ENCODE results near the gene GPC5. TPM values are rescaled to one million over a fixed set of nuclear protein-coding genes. Genes with fewer than 3 reads are reported as not detected.
"Not testable (repeated sequence)": the region's sequence is repeated elsewhere in the genome, so short reads cannot be mapped to it uniquely, and the experiment has no call there.

The GPC5 gene
- 0.14 and 0.17 TPM in 2 replicates for total RNA-seq

DNA sequence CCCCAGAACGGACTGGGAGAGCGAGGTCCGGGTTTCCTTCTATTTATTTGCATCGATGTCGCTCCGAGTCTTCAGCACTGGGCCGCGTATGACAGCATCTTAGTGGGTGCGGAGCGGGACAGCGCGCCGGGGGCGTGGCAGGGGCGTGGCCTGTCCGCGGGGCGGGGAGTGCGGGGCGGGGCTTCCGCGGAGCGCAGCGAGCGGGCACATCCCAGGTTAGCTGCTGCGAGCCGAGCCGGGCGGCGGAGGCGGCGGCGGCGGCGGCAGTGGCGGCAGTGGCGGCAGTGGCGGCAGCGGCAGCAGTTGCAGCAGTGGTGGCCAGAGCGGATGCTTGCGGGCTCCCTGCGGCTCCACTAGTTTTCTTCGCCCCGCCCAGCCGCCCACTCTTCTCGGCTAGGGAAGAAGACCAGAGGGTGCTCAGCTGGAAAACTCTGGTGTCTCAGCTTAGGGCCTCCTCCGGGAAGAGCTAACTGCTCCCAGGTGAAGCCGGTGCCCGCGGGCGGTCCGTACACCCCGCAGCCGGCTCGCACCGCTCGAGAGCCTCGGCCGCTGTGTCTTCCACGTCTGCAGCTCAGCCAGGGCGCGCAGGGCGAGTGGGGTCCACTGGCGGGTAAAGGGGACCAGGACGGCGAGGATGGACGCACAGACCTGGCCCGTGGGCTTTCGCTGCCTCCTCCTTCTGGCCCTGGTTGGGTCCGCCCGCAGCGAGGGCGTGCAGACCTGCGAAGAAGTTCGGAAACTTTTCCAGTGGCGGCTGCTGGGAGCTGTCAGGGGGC is at the start of gene GPC5:
GPC5 (plus strand) TSS at position 209 of the 776 bp plus-strand sequence.
- TF ChIP-seq, protein P1, sequence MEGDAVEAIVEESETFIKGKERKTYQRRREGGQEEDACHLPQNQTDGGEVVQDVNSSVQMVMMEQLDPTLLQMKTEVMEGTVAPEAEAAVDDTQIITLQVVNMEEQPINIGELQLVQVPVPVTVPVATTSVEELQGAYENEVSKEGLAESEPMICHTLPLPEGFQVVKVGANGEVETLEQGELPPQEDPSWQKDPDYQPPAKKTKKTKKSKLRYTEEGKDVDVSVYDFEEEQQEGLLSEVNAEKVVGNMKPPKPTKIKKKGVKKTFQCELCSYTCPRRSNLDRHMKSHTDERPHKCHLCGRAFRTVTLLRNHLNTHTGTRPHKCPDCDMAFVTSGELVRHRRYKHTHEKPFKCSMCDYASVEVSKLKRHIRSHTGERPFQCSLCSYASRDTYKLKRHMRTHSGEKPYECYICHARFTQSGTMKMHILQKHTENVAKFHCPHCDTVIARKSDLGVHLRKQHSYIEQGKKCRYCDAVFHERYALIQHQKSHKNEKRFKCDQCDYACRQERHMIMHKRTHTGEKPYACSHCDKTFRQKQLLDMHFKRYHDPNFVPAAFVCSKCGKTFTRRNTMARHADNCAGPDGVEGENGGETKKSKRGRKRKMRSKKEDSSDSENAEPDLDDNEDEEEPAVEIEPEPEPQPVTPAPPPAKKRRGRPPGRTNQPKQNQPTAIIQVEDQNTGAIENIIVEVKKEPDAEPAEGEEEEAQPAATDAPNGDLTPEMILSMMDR (IDR thresholded peaks at IDR 0.05; ENCODE audit: insufficient read depth, low read length, poor library complexity, severe bottlenecking) = no peak
- no peaks in the 10 kb centered on the region for H3K36me3 ChIP-seq (ENCODE audit: control insufficient read depth, insufficient read depth, low read length)
- peak; percentile 12 for DNase-seq (ENCODE audit: low read depth)
- peak within 1 kb of the TSS; percentile 43 for H3K4me3 ChIP-seq (ENCODE audit: low read depth, low read length)
- H3K27me3 ChIP-seq (ENCODE audit: control insufficient read depth, insufficient read depth, low read length) = peaks cover 14% of the 10 kb centered on the region

DNA sequence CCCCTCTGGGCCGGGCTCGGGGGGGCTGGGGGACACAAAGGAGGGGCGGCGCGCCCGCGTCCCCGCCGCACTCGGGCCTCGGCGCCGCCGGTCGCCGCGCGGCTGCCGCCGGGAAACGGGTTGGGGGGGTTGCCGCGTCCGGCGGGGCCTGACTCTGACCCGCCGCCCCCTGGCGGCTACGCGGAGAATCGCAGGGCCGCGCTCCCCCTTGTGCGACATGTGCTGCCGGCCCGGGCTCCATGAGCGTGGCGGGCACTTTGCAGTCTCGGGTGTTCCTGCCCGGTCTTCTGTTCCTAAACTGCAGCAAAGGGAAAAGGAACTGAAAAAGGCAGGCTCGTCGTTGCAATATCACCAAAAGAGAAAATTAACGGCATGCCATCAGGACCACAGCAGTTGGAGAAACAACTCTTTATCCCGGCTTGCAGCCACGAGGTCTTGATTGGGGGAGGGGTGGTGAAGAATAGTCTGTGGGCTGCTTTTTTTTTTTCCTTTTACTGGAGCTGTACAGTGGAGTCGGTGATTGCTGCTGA is 49.5 kb upstream of the GPC5 start:
- no peak for DNase-seq (ENCODE audit: low read depth)
- TF ChIP-seq, protein P1 (IDR thresholded peaks at IDR 0.05; ENCODE audit: insufficient read depth, low read length, poor library complexity, severe bottlenecking) = peak; percentile 85
- Histone ChIP-seq H3K36me3 (ENCODE audit: control insufficient read depth, insufficient read depth, low read length) (no peaks in the 10 kb centered on the region), H3K27me3 (ENCODE audit: control insufficient read depth, insufficient read depth, low read length) (no peaks in the 10 kb centered on the region), H3K4me3 (ENCODE audit: low read depth, low read length) (peak overlapping the region; percentile 77)

DNA sequence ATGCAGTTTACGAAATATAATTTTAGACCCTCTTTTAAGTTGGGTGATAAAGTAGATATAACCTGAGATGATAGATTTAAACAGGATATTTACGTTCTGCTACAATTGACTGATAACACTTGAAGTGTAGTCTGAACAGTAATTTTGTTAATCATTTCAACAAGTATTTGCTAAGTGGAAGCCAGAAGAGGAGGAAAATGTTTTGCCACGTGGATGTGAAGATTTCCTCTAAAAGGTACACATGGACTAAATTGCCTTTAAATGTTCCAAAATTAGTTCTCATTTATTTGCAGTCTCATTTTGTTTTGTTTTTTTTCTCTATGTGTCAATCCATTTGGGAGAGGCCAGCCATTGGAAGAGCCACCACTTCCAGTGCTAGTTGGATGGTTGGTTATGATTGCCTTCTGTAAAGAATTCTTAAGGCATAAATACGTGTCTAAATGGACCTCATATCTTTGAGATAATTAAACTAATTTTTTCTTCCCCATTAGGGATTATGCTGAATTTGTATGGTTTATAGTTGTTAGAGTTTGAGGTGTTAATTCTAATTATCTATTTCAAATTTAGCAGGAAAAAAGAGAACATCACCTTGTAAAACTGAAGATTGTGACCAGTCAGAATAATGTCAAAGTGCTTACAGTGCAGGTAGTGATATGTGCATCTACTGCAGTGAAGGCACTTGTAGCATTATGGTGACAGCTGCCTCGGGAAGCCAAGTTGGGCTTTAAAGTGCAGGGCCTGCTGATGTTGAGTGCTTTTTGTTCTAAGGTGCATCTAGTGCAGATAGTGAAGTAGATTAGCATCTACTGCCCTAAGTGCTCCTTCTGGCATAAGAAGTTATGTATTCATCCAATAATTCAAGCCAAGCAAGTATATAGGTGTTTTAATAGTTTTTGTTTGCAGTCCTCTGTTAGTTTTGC is 48.2 kb upstream of the GPC5 start:
- TF ChIP-seq, protein P1 (IDR thresholded peaks at IDR 0.05; ENCODE audit: insufficient read depth, low read length, poor library complexity, severe bottlenecking) = no peak

DNA sequence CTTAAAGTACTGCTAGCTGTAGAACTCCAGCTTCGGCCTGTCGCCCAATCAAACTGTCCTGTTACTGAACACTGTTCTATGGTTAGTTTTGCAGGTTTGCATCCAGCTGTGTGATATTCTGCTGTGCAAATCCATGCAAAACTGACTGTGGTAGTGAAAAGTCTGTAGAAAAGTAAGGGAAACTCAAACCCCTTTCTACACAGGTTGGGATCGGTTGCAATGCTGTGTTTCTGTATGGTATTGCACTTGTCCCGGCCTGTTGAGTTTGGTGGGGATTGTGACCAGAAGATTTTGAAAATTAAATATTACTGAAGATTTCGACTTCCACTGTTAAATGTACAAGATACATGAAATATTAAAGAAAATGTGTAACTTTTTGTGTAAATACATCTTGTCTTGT is 47.3 kb upstream of the GPC5 start:
- TF ChIP-seq, protein P1 (IDR thresholded peaks at IDR 0.05; ENCODE audit: insufficient read depth, low read length, poor library complexity, severe bottlenecking) = no peak
- Histone ChIP-seq H3K4me3 (ENCODE audit: low read depth, low read length) (no peak overlapping the region), H3K27me3 (ENCODE audit: control insufficient read depth, insufficient read depth, low read length) (no peaks in the 10 kb centered on the region), H3K36me3 (ENCODE audit: control insufficient read depth, insufficient read depth, low read length) (no peaks in the 10 kb centered on the region)
- DNase-seq (ENCODE audit: low read depth) = no peak

More for the DNA sequence above, 48.2 kb upstream of the GPC5 start:
- no peaks in the 10 kb centered on the region for H3K27me3 ChIP-seq (ENCODE audit: control insufficient read depth, insufficient read depth, low read length)
- DNase-seq (ENCODE audit: low read depth) = no peak
- no peaks in the 10 kb centered on the region for H3K36me3 ChIP-seq (ENCODE audit: control insufficient read depth, insufficient read depth, low read length)
- peak overlapping the region; percentile 77 for H3K4me3 ChIP-seq (ENCODE audit: low read depth, low read length)

DNA sequence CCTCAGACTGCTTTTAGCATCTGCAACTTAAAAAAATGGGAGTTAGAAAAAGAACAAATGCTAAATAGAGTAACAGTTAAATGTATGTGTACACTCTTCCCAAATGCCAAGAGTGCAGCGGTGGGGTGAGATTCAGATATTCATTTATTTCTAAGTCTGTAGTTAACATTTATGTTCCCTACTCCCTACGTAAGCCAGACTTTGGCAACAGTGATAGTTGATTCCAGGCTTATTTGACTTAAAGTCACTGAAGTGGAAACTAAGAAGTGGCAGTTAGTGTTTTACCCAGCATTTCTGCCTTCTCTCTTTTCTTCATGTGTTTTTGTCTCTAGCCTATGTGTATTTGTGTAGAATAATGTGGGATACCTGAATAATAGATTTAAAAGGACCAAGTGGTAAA is 46.4 kb upstream of the GPC5 start:
- DNase-seq (ENCODE audit: low read depth) = no peak
- Histone ChIP-seq H3K27me3 (ENCODE audit: control insufficient read depth, insufficient read depth, low read length) (no peaks in the 10 kb centered on the region), H3K4me3 (ENCODE audit: low read depth, low read length) (no peak overlapping the region), H3K36me3 (ENCODE audit: control insufficient read depth, insufficient read depth, low read length) (no peaks in the 10 kb centered on the region)
- TF ChIP-seq, protein P1 (IDR thresholded peaks at IDR 0.05; ENCODE audit: insufficient read depth, low read length, poor library complexity, severe bottlenecking) = no peak

DNA sequence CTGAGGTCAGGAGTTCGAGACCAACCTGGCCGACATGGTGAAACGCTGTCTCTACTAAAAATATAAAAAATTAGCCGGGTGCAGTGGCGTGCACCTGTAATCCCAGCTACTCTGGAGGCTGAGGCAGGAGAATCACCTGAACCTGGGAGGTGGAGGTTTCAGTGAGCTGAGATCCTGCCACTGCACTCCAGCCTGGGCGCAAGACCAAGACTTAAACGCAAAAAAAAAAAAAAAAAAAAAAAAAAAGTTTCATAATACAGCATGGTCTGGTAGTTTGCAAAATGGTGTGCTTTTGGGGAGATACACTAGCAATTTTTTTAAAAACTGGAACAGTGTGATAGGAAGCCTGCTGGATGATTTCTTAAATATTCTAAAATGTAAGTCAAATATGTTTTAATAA is 45.5 kb upstream of the GPC5 start:
- not testable (repeated sequence) for H3K36me3 ChIP-seq (ENCODE audit: control insufficient read depth, insufficient read depth, low read length); H3K27me3 ChIP-seq (ENCODE audit: control insufficient read depth, insufficient read depth, low read length); DNase-seq (ENCODE audit: low read depth); H3K4me3 ChIP-seq (ENCODE audit: low read depth, low read length)
